Measurements from ENCODE around the gene PLOD3.
A peak's percentile ranks its signal among the peaks of the same experiment; 100 is the strongest.

DNA sequence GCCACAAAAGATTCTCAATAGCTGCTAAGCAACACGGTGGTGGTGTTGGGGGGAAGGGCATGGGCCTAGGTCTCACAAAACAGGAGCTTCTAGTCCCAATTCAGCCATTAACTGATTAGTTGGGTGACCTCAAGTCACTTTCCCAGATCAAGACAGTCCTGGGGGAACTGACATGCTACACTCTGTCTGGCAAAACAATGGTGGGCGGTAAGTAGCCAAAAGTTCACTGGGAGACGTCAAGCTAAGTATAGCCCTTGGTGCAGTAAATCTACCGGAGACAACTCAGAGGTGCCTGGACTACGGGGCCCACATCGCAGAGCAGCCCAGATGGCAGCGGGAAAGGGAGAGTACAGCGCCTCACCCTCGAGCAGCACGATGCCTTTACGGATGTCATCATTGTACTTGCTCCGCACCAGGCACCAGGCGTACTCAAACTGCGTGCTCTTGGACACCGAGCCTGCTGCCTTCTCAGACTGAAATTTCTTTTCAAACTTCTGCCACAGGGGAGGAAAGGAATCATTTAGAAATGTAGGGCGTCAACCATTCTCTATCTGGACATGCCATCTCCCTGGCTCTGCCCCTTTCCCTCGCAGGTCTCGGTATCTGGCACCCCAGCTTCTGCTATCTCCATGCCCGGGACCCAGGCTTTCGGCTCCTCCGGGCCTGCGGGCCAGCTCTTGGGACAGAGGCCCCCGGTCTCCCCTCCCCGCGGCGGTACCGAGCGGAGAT lies 26.4 kb upstream of the PLOD3 start:
- TF ChIP-seq POLR2AphosphoS5 (IDR thresholded peaks at IDR 0.05; ENCODE audit: low read depth, low read length) (no peak), POLR2A (IDR thresholded peaks at IDR 0.05; ENCODE audit: low read depth, low read length) (no peak), TAF1 (IDR thresholded peaks at IDR 0.05; ENCODE audit: low read depth, low read length) (no peak), SPI1 (IDR thresholded peaks at IDR 0.05; ENCODE audit: low read depth, low read length) (no peak), PAX5 (IDR thresholded peaks at IDR 0.05; ENCODE audit: insufficient read depth, low read length, severe bottlenecking) (peak; percentile 13), POU2F2 (IDR thresholded peaks at IDR 0.05; ENCODE audit: low read depth, low read length) (no peak)

Data from GM12891 (cell line).